ENCODE data around the gene RMDN2. TPM values are rescaled to one million over a fixed set of nuclear protein-coding genes. Genes with fewer than 3 reads are reported as not detected.

RMDN2 gene
- 1.4 and 3.7 TPM in 2 replicates for total RNA-seq

GRCh38 chr2:37925063-37925897 is at the start of gene RMDN2:
Gene RMDN2 (plus strand): TSS chr2:37925287. CDS start chr2:37929278, 3,991 bp downstream.

Other genes with a start within 250 kb of the RMDN2 start
- gene CYP1B1, start 150.9 kb downstream of the RMDN2 start, total RNA-seq: 30.4 and 114 TPM in 2 replicates